ENCODE results near the gene TEKT2.
A peak's percentile ranks its signal among the peaks of the same experiment; 100 is the strongest.

Gene TEKT2

DNA sequence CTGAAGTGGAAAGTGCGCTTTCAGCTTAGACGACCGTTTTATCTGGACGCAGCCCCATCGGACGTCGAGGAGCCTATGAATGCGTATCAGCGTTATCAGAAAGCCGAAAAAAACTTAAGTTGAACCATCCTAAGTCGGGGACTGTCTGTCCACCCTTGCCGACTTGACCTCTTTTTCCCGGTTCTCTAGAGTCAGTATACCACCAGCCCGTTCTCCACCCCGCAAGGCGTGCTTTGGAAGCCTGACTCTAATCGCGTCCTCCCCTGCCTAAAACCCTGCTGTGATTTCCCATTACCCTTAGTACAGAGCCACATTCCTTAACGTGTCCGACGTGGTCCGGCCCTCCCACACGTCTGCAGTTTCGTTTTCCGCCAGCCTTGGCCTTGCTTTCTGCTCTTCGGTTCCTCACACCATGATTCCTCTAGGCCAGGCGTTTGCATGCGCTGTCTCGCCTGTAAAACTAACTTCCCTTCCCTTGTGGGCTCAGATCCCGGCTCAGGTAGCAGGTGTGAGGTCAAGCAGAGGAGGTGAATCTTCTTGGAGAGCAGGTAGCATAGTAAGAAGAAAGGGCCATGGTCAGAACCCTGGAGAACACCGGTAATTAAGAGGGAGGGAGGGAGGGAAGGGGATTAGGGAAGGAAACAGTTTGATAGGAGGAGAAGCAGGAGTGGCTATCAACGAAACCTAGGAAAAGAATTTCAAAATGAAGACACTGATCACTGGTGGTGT lies 5.7 kb downstream of the TEKT2 start:
- ChIA-PET CTCF (interaction anchor here (0.5 kb wide), 1 partner anchor 56 kb away, joined by 5 read pairs; no protein-coding TSS in a partner anchor), POLR2A (ENCODE audit: low non-redundant PET) (interaction anchor here (0.5 kb wide), 1 partner anchor 186 kb away, joined by 3 read pairs; no protein-coding TSS in a partner anchor)
- no peak for TF ChIP-seq CTCF (conservative IDR thresholded peaks at IDR 0.05; ENCODE audit: low read depth)
- peak; percentile 36 for DNase-seq (ENCODE audit: low spot score)
- H3K27ac ChIP-seq, result peak overlapping the region; percentile 75

- POLR2A ChIA-PET (ENCODE audit: low non-redundant PET), result no interaction called here
Measured at GRCh38 chr1:36091141-36091540, 7.2 kb downstream of the TEKT2 start.

GRCh38 chr1:36091698-36092097 lies 7.8 kb downstream of the TEKT2 start:
- no peak overlapping the region for H3K27ac ChIP-seq
- DNase-seq (ENCODE audit: low spot score), result no peak
- POLR2A ChIA-PET (ENCODE audit: low non-redundant PET), result no interaction called here
- CTCF ChIA-PET, result no interaction called here
- TF ChIP-seq CTCF (conservative IDR thresholded peaks at IDR 0.05; ENCODE audit: low read depth), result no peak

More at GRCh38 chr1:36091141-36091540, 7.2 kb downstream of the TEKT2 start:
- no peak overlapping the region for H3K27ac ChIP-seq
- DNase-seq (ENCODE audit: low spot score), result no peak
- no peak for TF ChIP-seq CTCF (conservative IDR thresholded peaks at IDR 0.05; ENCODE audit: low read depth)
- CTCF ChIA-PET, result no interaction called here

- no peak overlapping the region; the same call in 1 of the 2 replicates for H3K27ac ChIP-seq
- ChIA-PET POLR2A (ENCODE audit: low non-redundant PET) (interaction anchor here (0.6 kb wide), 1 partner anchor 8 kb away, joined by 9 read pairs; no protein-coding TSS in a partner anchor), CTCF (interaction anchor here (0.6 kb wide), 3 partner anchors 8 to 1354 kb away, joined by 3 read pairs; no protein-coding TSS in a partner anchor)
- TF ChIP-seq CTCF (conservative IDR thresholded peaks at IDR 0.05; ENCODE audit: low read depth), result no peak
- no peak for DNase-seq (ENCODE audit: low spot score)
Measured at GRCh38 chr1:36092166-36092797, 8.4 kb downstream of the TEKT2 start.

DNA sequence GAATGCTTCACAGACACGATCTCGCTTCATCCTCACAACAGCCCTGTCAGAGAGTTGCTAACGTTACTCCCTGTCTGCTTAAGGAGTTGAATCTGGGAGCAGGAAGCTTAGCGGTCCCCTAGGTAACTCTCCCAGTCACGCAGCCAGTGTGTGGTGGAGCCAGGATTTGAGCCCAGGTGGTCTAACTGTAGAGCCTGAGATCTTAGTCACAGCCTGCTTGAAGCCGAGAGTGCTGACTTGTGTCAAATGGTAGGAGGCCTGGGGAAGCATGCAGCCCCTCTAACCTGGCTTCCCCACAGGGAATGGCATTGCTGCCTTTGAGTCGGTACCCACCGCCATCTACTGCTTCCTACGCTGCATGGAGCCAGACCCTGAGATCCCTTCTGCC lies 8.9 kb downstream of the TEKT2 start:
- TF ChIP-seq CTCF (conservative IDR thresholded peaks at IDR 0.05; ENCODE audit: low read depth), result no peak
- DNase-seq (ENCODE audit: low spot score), result no peak
- CTCF ChIA-PET, result interaction anchor here (0.6 kb wide), 3 partner anchors 8 to 1355 kb away, joined by 3 read pairs; no protein-coding TSS in a partner anchor
- H3K27ac ChIP-seq, result peak overlapping the region; percentile 46; the same call in 1 of the 2 replicates
- POLR2A ChIA-PET (ENCODE audit: low non-redundant PET), result interaction anchor here (0.6 kb wide), 1 partner anchor 8 kb away, joined by 9 read pairs; no protein-coding TSS in a partner anchor

DNA sequence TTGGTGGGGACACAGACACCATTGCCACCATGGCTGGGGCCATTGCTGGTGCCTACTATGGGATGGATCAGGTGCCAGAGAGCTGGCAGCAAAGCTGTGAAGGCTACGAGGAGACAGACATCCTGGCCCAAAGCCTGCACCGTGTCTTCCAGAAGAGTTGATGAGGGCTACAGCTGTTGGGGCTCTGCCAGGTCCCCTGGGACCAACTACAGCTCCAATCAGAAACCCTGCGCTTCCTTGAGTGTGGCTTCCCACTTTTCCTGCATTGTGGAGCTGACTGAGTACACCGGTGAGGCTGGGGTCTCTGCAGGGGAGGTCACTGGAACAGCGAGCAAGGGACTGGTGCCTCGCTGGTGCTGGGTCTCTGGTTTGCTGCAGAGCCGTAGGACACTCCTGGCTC lies 9.3 kb downstream of the TEKT2 start:
- POLR2A ChIA-PET (ENCODE audit: low non-redundant PET), result no interaction called here
- TF ChIP-seq CTCF (conservative IDR thresholded peaks at IDR 0.05; ENCODE audit: low read depth), result no peak
- H3K27ac ChIP-seq, result peak overlapping the region; percentile 46; the same call in 1 of the 2 replicates
- no peak for DNase-seq (ENCODE audit: low spot score)
- CTCF ChIA-PET, result interaction anchor here (0.6 kb wide), 2 partner anchors 7 to 1355 kb away, joined by 3 read pairs; no protein-coding TSS in a partner anchor
